D721Med (cell line): ENCODE measurements around the gene CD3E.

Experiments used
- DNase-seq: peaks from one replicate; pipeline ENCODE4 v3.0.0; 2011; ENCODE audit warnings: low spot score; ENCODE audit not compliant: insufficient read length
- FAIRE-seq: peaks from 2 replicates; lab custom pipeline; 2011; peaks lifted over from hg19 to GRCh38; lab: Jason Lieb, UNC
- TF ChIP-seq, protein P1 (sequence below): IDR thresholded peaks from 2 replicates; pipeline ENCODE4 v1.5.1; 2012; ENCODE audit warnings: mild to moderate bottlenecking, control low read depth; ENCODE audit not compliant: insufficient read depth; ENCODE audit errors: missing control alignments

Gene CD3E

DNA sequence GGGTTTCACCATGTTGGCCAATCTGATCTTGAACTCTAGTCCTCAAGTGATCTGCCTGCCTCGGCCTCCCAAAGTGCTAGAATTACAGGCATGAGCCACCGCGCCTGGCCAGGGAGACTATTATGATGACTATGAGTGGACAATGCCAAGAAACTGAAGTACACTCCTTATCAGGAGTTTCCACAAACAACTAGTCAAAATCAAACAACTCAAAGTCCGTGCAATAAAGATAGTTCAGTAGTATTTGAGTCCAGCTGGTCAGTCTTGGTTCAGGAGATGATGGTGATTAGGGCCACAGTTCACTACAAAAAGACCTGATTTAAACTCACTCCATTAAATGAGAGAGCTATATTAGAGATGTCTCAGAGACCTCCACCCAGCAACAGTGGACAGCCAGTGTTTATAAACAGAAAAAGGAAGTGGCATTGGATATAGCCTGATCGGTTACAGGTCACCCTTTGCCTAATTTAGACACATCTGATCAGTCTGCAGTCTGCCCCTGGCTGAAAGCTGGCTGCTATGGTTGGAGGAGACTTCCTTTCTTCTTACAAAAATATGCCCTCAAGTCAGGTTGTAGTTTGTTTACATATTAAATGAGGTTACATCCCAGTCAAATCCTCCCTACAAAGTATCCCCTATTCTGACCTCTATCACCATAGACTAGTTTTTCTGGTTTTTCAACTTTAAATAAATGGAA lies 17.0 kb downstream of the CD3E start:
- FAIRE-seq, result no peak
- TF ChIP-seq, protein P1, sequence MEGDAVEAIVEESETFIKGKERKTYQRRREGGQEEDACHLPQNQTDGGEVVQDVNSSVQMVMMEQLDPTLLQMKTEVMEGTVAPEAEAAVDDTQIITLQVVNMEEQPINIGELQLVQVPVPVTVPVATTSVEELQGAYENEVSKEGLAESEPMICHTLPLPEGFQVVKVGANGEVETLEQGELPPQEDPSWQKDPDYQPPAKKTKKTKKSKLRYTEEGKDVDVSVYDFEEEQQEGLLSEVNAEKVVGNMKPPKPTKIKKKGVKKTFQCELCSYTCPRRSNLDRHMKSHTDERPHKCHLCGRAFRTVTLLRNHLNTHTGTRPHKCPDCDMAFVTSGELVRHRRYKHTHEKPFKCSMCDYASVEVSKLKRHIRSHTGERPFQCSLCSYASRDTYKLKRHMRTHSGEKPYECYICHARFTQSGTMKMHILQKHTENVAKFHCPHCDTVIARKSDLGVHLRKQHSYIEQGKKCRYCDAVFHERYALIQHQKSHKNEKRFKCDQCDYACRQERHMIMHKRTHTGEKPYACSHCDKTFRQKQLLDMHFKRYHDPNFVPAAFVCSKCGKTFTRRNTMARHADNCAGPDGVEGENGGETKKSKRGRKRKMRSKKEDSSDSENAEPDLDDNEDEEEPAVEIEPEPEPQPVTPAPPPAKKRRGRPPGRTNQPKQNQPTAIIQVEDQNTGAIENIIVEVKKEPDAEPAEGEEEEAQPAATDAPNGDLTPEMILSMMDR, result no peak
- DNase-seq, result no peak

DNA sequence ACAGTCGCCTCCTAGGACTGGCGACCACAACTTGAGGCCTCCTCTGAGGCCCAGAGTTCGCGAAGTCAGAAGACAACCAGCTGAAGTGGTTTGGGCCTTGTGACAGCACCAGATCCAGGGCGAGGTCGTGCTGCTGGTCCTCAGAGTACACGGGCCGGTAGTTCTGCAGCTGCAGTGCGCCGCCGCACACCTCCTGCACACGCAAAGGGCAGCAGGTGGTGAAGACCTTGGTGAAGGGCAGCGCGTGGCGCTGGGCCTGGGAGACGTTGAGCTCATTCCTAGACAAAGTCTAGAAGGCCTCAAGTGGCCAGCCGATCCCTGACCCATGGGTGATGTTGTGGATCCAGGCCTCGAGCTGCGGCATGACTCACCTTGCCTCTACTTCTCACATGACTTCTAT lies 18.2 kb downstream of the CD3E start:
- TF ChIP-seq, protein P1, result no peak
- DNase-seq, result no peak
- FAIRE-seq, result no peak

DNA sequence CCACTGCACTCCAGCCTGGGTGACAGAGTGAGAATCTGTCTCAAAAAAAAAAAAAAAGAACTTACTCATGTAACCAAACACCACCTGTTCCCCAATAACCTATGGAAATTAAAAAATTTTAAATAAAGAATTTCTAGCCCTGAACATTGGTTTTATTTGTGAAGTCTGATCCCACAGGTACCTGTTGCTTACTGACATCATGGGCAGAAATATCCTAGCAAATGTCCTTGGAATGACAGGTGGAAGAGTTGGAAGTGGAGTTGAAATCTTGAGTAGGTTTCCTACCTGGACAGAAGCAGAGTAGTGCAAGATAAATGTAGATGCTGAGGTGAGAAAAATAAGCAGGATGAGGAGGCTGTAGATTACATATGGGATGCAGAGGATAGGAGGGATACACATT lies 20.8 kb downstream of the CD3E start:
- FAIRE-seq (no peak), DNase-seq (no peak)
- TF ChIP-seq, protein P1, result no peak

DNA sequence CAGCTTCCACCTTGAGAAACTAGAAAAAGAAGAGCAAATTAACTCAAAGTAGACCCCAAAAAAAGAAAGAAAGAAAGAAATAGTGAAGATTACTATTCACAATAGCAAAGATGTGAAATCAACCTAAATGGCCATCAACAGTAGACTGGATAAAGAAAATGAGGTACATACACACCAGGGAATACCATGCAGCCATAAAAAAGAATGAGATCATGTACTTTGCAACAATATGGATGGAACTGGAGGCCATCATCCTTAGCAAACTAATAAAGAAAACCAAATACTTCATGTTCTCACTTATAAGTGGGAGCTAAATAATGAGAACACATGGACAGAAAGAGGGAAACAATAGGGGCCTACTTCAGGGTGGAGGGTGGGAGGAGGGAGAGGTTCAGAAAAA lies 24.2 kb downstream of the CD3E start:
- DNase-seq (no peak), FAIRE-seq (no peak)
- TF ChIP-seq, protein P1, result no peak

DNA sequence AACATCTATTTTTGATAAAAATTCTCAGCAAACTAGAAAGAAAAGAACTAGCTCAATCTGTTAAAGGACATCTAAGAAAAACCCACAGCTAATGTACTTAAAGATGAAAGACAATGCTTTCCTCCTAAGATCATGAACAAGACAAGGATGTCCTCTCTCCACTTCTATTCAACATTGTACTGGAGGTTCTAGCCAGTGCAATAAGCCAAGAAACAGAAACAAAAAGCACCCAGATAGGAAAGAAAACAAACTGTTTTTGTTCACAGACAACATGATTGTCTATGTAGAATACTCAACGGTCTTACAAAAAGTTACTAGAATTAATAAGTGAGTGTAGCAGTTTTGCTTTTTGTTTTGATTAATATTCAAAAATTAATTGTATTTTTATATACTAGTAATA lies 30.2 kb downstream of the CD3E start:
- no peak for FAIRE-seq
- TF ChIP-seq, protein P1, result no peak
- DNase-seq, result no peak

DNA sequence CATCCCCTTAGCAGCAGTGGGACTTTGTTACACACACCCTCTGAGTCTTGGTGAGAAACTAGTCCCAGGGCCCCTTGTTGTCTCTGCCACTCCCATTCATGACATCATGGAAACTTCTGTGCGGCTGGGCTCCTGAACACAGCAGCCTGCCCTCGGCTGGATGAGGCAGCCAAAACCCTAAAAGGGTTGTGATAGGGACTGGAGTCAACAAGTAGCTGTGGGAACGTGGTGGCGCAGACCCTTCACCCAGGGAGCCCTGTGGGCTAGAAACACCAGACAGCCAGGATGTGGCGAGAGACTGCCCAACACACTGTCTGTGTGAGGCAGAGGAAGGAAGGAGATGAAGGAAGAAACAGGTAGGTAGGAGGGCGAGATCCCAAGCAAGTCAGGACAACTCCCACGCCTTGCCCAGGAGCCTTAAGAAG lies 34.1 kb downstream of the CD3E start:
- FAIRE-seq (no peak), DNase-seq (no peak)
- TF ChIP-seq, protein P1, result no peak

DNA sequence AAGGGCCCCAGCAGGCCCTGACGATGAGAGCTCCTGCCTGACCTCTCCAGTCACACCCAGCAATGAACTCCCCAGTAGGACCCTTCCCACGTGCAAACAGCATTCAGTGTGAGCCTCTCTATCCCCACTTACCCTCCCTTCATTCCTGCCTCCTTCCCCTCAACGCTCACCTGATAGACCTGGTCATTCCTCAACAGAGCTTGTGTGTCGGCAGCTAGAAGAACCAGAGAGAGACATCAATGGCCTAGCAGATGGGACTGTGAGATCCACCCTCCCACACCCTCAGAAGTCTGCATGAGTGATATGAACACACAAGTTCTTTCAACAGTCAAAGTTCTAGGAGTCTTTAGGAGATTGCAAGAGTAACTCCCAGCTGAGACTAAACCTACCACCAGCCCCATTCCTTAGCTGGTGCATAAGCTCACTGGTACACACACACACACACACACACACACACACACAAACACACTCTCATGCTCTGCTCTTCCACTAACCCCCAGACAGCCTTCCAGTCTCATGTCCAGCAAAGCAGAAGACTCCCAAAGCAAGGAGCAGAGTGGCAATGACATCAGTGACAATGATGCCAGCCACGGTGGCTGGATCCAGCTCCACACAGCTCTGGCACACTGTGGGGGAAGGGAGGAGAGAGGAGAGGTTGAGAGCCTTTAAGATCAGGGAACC lies 34.9 kb downstream of the CD3E start:
- TF ChIP-seq, protein P1, result no peak
- FAIRE-seq (no peak), DNase-seq (no peak)
